CD14-positive monocyte (primary cell): ENCODE measurements around the gene SLC20A1. TPM values are rescaled to one million over a fixed set of nuclear protein-coding genes. Genes with fewer than 3 reads are reported as not detected.

Source experiments
- DNase-seq, 3 donors: peaks; one replicate each; pipeline ENCODE4 v3.0.0-alpha.2; 2011 to 2022
- H2AFZ ChIP-seq: 2 replicates; pipeline ENCODE4 v1.6.0; 2012; ENCODE audit warnings: mild to moderate bottlenecking, low read depth, low read length, inconsistent platforms; ENCODE audit not compliant: insufficient read depth, poor library complexity, severe bottlenecking
- H3K27ac ChIP-seq, 2 donors: 1 replicate in 1 of 2; 2 replicates in 1 of 2; pipeline ENCODE4 v1.5.1; 2012 to 2013; ENCODE audit warnings: low read length in 2 of 2, control low read depth in 1 of 2, inconsistent platforms in 1 of 2, low read depth in 1 of 2, mild to moderate bottlenecking in 1 of 2
- H3K27me3 ChIP-seq, 2 donors: one replicate each; pipeline versions ENCODE4 v1.6.0 to v1.6.1; 2011 to 2013; ENCODE audit warnings: low read length in 2 of 2; ENCODE audit not compliant: control insufficient read depth in 2 of 2, insufficient read depth in 2 of 2
- H3K36me3 ChIP-seq, 2 donors: replicated peaks in 1 of 2; 1 replicate in 1 of 2; 2 replicates in 1 of 2; pipeline versions ENCODE4 v1.5.1 to v1.6.1; 2012 to 2013; ENCODE audit warnings: low read length in 2 of 2, control low read depth in 1 of 2, inconsistent platforms in 1 of 2, mild to moderate bottlenecking in 1 of 2; ENCODE audit not compliant: insufficient read depth in 2 of 2, control insufficient read depth in 1 of 2
- H3K4me1 ChIP-seq, 2 donors: 1 replicate in 1 of 2; 2 replicates in 1 of 2; pipeline versions ENCODE4 v1.5.1 to v1.6.1; 2012 to 2013; ENCODE audit warnings: low read length in 2 of 2, control low read depth in 1 of 2, inconsistent platforms in 1 of 2, mild to moderate bottlenecking in 1 of 2, moderate library complexity in 1 of 2; ENCODE audit not compliant: insufficient read depth in 2 of 2, control insufficient read depth in 1 of 2
- H3K4me2 ChIP-seq: replicated peaks from 2 replicates; pipeline ENCODE3; 2012; ENCODE audit warnings: low read length, moderate library complexity, mild to moderate bottlenecking; ENCODE audit not compliant: poor library complexity, severe bottlenecking; ENCODE audit errors: extremely low read depth
- H3K4me3 ChIP-seq, 3 experiments: fragments of 200-600 bp in 1 of 3; sonication (generic) in 1 of 3; replicated peaks in 1 of 3; 1 replicate in 2 of 3; 2 replicates in 1 of 3; pipeline ENCODE4 v1.5.1; 2011 to 2013; ENCODE audit warnings: low read length in 3 of 3, mild to moderate bottlenecking in 3 of 3, control low read depth in 2 of 3, low read depth in 2 of 3, inconsistent platforms in 1 of 3, moderate library complexity in 1 of 3
- H3K79me2 ChIP-seq: 2 replicates; pipeline ENCODE4 v1.6.0; 2012; ENCODE audit warnings: mild to moderate bottlenecking, control low read depth, inconsistent platforms, low read length, moderate library complexity; ENCODE audit not compliant: insufficient read depth
- H3K9ac ChIP-seq: 2 replicates; pipeline ENCODE4 v1.6.0; 2017; ENCODE audit warnings: low read length, mild to moderate bottlenecking; ENCODE audit not compliant: insufficient read depth, poor library complexity, severe bottlenecking
- H3K9me3 ChIP-seq, 2 donors: replicated peaks in 1 of 2; 1 replicate in 1 of 2; 2 replicates in 1 of 2; pipeline versions ENCODE4 v1.5.1 to v1.6.1; 2012 to 2013; ENCODE audit warnings: low read length in 2 of 2, control low read depth in 1 of 2; ENCODE audit not compliant: control insufficient read depth in 1 of 2, insufficient read depth in 1 of 2
- H4K20me1 ChIP-seq: 2 replicates; pipeline ENCODE4 v1.6.0; 2012; ENCODE audit warnings: mild to moderate bottlenecking, low read length, control low read depth, moderate library complexity; ENCODE audit not compliant: insufficient read depth
- H3K27ac Mint-ChIP-seq, 7 donors: one replicate each; pipeline ENCODE4 v1.8.0; 2020; ENCODE audit warnings: mild to moderate bottlenecking in 7 of 7, mixed read lengths in 7 of 7, moderate library complexity in 6 of 7, inconsistent platforms in 2 of 7
- H3K27me3 Mint-ChIP-seq, 3 donors: one replicate each; pipeline ENCODE4 v1.8.0; 2021 to 2022; ENCODE audit warnings: low read depth in 3 of 3, mild to moderate bottlenecking in 3 of 3, mixed read lengths in 3 of 3, moderate library complexity in 3 of 3, inconsistent platforms in 1 of 3
- H3K36me3 Mint-ChIP-seq, 2 donors: one replicate each; pipeline ENCODE4 v1.8.0; 2020; ENCODE audit warnings: mixed read lengths in 2 of 2, inconsistent platforms in 1 of 2, mild to moderate bottlenecking in 1 of 2
- H3K4me1 Mint-ChIP-seq: one replicate; pipeline ENCODE4 v1.8.0; 2020; ENCODE audit warnings: mild to moderate bottlenecking, mixed read lengths
- H3K4me3 Mint-ChIP-seq, 2 donors: one replicate each; pipeline ENCODE4 v1.8.0; 2020; ENCODE audit warnings: mild to moderate bottlenecking in 2 of 2, mixed read lengths in 2 of 2, moderate library complexity in 1 of 2
- H3K9me3 Mint-ChIP-seq, 7 donors: one replicate each; pipeline ENCODE4 v1.8.0; 2020 to 2022; ENCODE audit warnings: mixed read lengths in 7 of 7, mild to moderate bottlenecking in 6 of 7, moderate library complexity in 6 of 7, inconsistent platforms in 2 of 7
- WGBS: methylation state at CpG from one replicate; pipeline ENCODE4 v1.1.5; 2013; ENCODE audit warnings: missing lambda C conversion rate; ENCODE audit not compliant: insufficient coverage; 5-methylcytosine and 5-hydroxymethylcytosine counted together
- intact Hi-C, 2 donors: fragments of 100-400 bp; cut with micrococcal nuclease; formaldehyde crosslinking; loops; one replicate each; pipeline versions ENCODE4 v1.15.0 to v1.15.1; 2023
- polyA plus RNA-seq, 3 donors: library from polyadenylated mRNA; depleted of rRNA in 1 of 3; unstranded in 2 of 3; stranded (reverse) in 1 of 3; fragments of 300-500 nt in 2 of 3; fragments of >200 nt in 1 of 3; fragmentation: Illumina TruSeq in 2 of 3; gene quantifications; 1 replicate in 2 of 3; 2 replicates in 1 of 3; pipeline ENCODE4 v1.2.3, GENCODE V29; 2012 to 2021
- TF ChIP-seq, protein P1 (sequence below): fragments of 200-600 bp; IDR thresholded peaks from one replicate; pipeline ENCODE4 v1.8.0; 2022; ENCODE audit warnings: antibody characterized with exemption, mild to moderate bottlenecking

Gene SLC20A1
- polyA plus RNA-seq, 3 donors, result 16.1 to 112 (median 36.3) TPM

DNA sequence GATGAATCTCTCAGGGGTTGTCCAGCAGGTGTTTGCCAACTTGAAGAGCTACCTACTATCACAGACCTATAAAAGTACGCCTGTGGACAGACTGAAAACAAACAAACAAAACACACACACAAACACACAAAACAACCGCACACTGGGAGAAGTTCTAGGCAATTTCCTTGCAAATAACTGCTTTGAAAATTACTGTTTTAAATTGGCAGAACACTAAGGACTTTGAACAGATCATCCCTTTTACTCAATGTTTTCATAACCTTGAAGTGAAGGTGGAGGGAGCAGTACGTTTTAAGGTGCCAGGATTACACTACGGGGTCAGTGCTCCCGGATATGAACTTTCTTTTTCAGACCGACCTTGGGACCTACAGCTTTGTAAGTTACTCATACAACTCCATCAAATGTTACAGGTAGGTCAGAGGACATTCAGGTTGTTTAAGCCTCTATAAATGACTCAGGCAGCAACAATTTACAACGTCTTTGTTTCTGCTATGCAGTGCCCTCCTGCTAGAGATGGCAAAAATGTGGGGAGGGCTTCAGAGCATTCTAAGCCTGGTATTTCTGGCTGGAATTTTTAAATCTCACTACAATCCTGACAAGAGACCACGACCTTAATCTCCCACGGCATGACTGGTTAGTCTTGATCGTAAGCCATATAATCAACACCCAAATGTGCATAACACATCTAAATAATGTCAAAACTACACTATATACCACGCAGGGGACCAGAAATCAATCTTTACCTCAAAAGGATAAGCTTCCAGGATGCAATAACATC lies 1.4 kb upstream of the SLC20A1 start:
- DNase-seq, result no peak
- Histone ChIP-seq H3K27ac (peak overlapping the region in 1 of 2 donors; percentile 90), H3K27me3 (no peaks in the 10 kb centered on the region), H4K20me1 (peaks cover 35% of the 10 kb centered on the region), H3K9ac (peak overlapping the region; percentile 89), H3K4me2 (peak overlapping the region; percentile 90), H2AFZ (peak overlapping the region; percentile 79), H3K4me1 (peaks cover 45 to 56% of the 10 kb centered on the region in 2 donors), H3K79me2 (peaks cover 36% of the 10 kb centered on the region), H3K4me3 (peak overlapping the region; percentile 59 to 88 (median 68)), H3K36me3 (peaks cover 23 to 24% of the 10 kb centered on the region in 2 donors), H3K9me3 (no peaks in the 10 kb centered on the region)
- peaks cover 70% of the 10 kb centered on the region for H3K4me1 Mint-ChIP-seq
- peak overlapping the region; percentile 87 to 95 (median 92) for H3K27ac Mint-ChIP-seq
- peaks cover 0 to 2% (median 0%) of the 10 kb centered on the region in 3 donors for H3K27me3 Mint-ChIP-seq
- H3K4me3 Mint-ChIP-seq, result peak overlapping the region; percentile 80 to 91
- 38% methylated on average over 6 of the region's 11 CpGs for WGBS
- intact Hi-C loops, result loop anchor here in 1 of 2 donors (2.0 kb wide), 1 partner anchor 20 kb away; no protein-coding TSS in a partner anchor
- TF ChIP-seq, protein P1, sequence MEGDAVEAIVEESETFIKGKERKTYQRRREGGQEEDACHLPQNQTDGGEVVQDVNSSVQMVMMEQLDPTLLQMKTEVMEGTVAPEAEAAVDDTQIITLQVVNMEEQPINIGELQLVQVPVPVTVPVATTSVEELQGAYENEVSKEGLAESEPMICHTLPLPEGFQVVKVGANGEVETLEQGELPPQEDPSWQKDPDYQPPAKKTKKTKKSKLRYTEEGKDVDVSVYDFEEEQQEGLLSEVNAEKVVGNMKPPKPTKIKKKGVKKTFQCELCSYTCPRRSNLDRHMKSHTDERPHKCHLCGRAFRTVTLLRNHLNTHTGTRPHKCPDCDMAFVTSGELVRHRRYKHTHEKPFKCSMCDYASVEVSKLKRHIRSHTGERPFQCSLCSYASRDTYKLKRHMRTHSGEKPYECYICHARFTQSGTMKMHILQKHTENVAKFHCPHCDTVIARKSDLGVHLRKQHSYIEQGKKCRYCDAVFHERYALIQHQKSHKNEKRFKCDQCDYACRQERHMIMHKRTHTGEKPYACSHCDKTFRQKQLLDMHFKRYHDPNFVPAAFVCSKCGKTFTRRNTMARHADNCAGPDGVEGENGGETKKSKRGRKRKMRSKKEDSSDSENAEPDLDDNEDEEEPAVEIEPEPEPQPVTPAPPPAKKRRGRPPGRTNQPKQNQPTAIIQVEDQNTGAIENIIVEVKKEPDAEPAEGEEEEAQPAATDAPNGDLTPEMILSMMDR, result no peak
- no peaks in the 10 kb centered on the region for H3K9me3 Mint-ChIP-seq
- peaks cover 29 to 40% of the 10 kb centered on the region in 2 donors for H3K36me3 Mint-ChIP-seq

DNA sequence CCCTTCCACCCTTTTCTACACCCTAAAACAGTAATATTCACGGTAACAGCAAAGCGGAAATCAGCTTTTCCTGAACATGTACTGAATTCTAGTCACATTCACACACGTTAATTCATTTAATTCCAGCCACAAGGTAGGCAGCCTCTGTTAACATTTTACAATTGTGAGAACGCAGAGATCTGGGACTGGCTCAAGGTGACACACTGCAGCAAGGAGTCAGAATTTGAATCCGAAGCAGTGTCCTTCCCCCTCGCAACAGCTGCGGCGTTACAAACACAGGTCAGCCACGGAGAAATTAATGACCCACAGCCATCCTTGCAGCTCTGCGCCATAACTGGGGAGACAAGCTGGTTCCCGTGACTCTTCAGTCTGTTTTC lies 818 bp upstream of the SLC20A1 start:
- TF ChIP-seq, protein P1, result no peak
- H2AFZ ChIP-seq, result peak overlapping the region; percentile 79

More for the DNA sequence above, 818 bp upstream of the SLC20A1 start:
- H3K9me3 Mint-ChIP-seq, result no peaks in the 10 kb centered on the region
- 5% methylated on average over 10 of the region's 11 CpGs for WGBS
- Histone ChIP-seq H4K20me1 (peaks cover 41% of the 10 kb centered on the region), H3K36me3 (peaks cover 29% of the 10 kb centered on the region in 2 donors), H3K9ac (peak overlapping the region; percentile 89), H3K4me3 (peak overlapping the region; percentile 59 to 88 (median 68)), H3K27me3 (no peaks in the 10 kb centered on the region), H3K4me2 (peak overlapping the region; percentile 90), H3K4me1 (peaks cover 45 to 60% of the 10 kb centered on the region in 2 donors), H3K27ac (peak overlapping the region; percentile 90 to 92), H3K9me3 (no peaks in the 10 kb centered on the region), H3K79me2 (peaks cover 42% of the 10 kb centered on the region)
- H3K27ac Mint-ChIP-seq, result peak overlapping the region; percentile 87 to 95 (median 92)
- no peak for DNase-seq
- H3K36me3 Mint-ChIP-seq, result peaks cover 35 to 46% of the 10 kb centered on the region in 2 donors
- H3K4me1 Mint-ChIP-seq, result peaks cover 76% of the 10 kb centered on the region
- peaks cover 0 to 2% (median 0%) of the 10 kb centered on the region in 3 donors for H3K27me3 Mint-ChIP-seq
- H3K4me3 Mint-ChIP-seq, result peak overlapping the region; percentile 80 to 91
- intact Hi-C loops, result loop anchor here (2.0 to 5.0 kb wide), 3 partner anchors 20 to 47 kb away; no protein-coding TSS in a partner anchor
